HL-60/S4 treated with phorbol 12-myristate 13-acetate at 8.2 ng/mL for 4 days and 3 days (cell line): ENCODE data around the gene LRP1.

Source experiments
- in situ Hi-C: fragments of 300-500 bp; cut with MboI; formaldehyde crosslinking; loops from 2 replicates; pipeline ENCODE4 v1.15.0; 2022; ENCODE audit warnings: low sequenced_read_pairs

Gene LRP1

GRCh38 chr12:57127726-57128518 is at the start of gene LRP1:
Gene LRP1 (plus strand): TSS chr12:57128483. CDS start chr12:57128965, 482 bp downstream.
- in situ Hi-C loops = no loop called here

- in situ Hi-C loops = loop anchor here (25.0 kb wide), 1 partner anchor 384 kb away; the partner anchor contains the start of genes GLI1 and INHBE
Measured at GRCh38 chr12:57078519-57079404, 49.5 kb upstream of the LRP1 start, which contains the start of gene NEMP1. Gene NEMP1 (minus strand): TSS chr12:57078791. CDS start chr12:57078745, 46 bp downstream.

- in situ Hi-C loops = loop anchor here (25.0 kb wide), 1 partner anchor 382 kb away; the partner anchor contains the start of genes GLI1 and INHBE
Measured at GRCh38 chr12:57079821-57080220, 48.5 kb upstream of the LRP1 start.

GRCh38 chr12:57080855-57081254 is 47.4 kb upstream of the LRP1 start:
- in situ Hi-C loops = loop anchor here (25.0 kb wide), 1 partner anchor 381 kb away; the partner anchor contains the start of genes GLI1 and INHBE

GRCh38 chr12:57085999-57086492 is 42.2 kb upstream of the LRP1 start:
- in situ Hi-C loops = loop anchor here (25.0 kb wide), 1 partner anchor 376 kb away; the partner anchor contains the start of genes GLI1 and INHBE

GRCh38 chr12:57086493-57087009 is 41.7 kb upstream of the LRP1 start:
- in situ Hi-C loops = loop anchor here (25.0 kb wide), 1 partner anchor 376 kb away; the partner anchor contains the start of genes GLI1 and INHBE

- in situ Hi-C loops = loop anchor here (25.0 kb wide), 1 partner anchor 375 kb away; the partner anchor contains the start of genes GLI1 and INHBE
Measured at GRCh38 chr12:57087010-57087690, 41.1 kb upstream of the LRP1 start.

- in situ Hi-C loops = loop anchor here (25.0 kb wide), 1 partner anchor 374 kb away; the partner anchor contains the start of genes GLI1 and INHBE
Measured at GRCh38 chr12:57087691-57088353, 40.5 kb upstream of the LRP1 start.

GRCh38 chr12:57088354-57089270 is 39.7 kb upstream of the LRP1 start, which contains the start of gene NAB2:
Gene NAB2 (plus strand): TSS chr12:57089114. CDS start chr12:57089272, 158 bp downstream.
- in situ Hi-C loops = loop anchor here (25.0 kb wide), 1 partner anchor 374 kb away; the partner anchor contains the start of genes GLI1 and INHBE

GRCh38 chr12:57089271-57090245 is 38.7 kb upstream of the LRP1 start:
- in situ Hi-C loops = loop anchor here (25.0 kb wide), 1 partner anchor 373 kb away; the partner anchor contains the start of genes GLI1 and INHBE

- in situ Hi-C loops = loop anchor here (25.0 kb wide), 1 partner anchor 372 kb away; the partner anchor contains the start of genes GLI1 and INHBE
Measured at GRCh38 chr12:57090490-57090889, 37.8 kb upstream of the LRP1 start.

- in situ Hi-C loops = loop anchor here (25.0 kb wide), 1 partner anchor 371 kb away; the partner anchor contains the start of genes GLI1 and INHBE
Measured at GRCh38 chr12:57090924-57091637, 37.2 kb upstream of the LRP1 start.

GRCh38 chr12:57091638-57092528 is 36.4 kb upstream of the LRP1 start:
- in situ Hi-C loops = loop anchor here (25.0 kb wide), 1 partner anchor 370 kb away; the partner anchor contains the start of genes GLI1 and INHBE

GRCh38 chr12:57092529-57092862 is 35.8 kb upstream of the LRP1 start:
- in situ Hi-C loops = loop anchor here (25.0 kb wide), 1 partner anchor 370 kb away; the partner anchor contains the start of genes GLI1 and INHBE

GRCh38 chr12:57092876-57093414 is 35.3 kb upstream of the LRP1 start:
- in situ Hi-C loops = loop anchor here (25.0 kb wide), 1 partner anchor 369 kb away; the partner anchor contains the start of genes GLI1 and INHBE
